ENCODE data around the gene PPP6C. TPM values are rescaled to one million over a fixed set of nuclear protein-coding genes. Genes with fewer than 3 reads are reported as not detected.

The PPP6C gene
- total and polyA plus RNA-seq, 2 donors (not counting 1 experiment from before 2014, with no cell fraction given): 12.1 to 38.6 TPM

- TF ChIP-seq CTCF (IDR thresholded peaks at IDR 0.05) (no peak), EZH2 (IDR thresholded peaks at IDR 0.05; ENCODE audit: borderline replicate concordance, insufficient read depth, low read depth, low read length, poor library complexity, severe bottlenecking) (no peak)
- intact Hi-C loops (cut with micrococcal nuclease): loop anchor here (10.0 kb wide), 1 partner anchor 65 kb away; no protein-coding TSS in a partner anchor
- Mint-ChIP-seq H3K27me3 (no peaks in the 10 kb centered on the region), H3K9me3 (ENCODE audit: insufficient read depth) (no peaks in the 10 kb centered on the region), H3K27ac (no peak overlapping the region), H3K4me1 (no peaks in the 10 kb centered on the region), H3K4me3 (no peak overlapping the region)
- ATAC-seq (ENCODE audit: low read depth): no peak
- Histone ChIP-seq H3K36me3 (replicated peaks in 1 of 2; ENCODE audit: control extremely low read depth in 1 of 2, control insufficient read depth in 1 of 2, extremely low read depth in 1 of 2, insufficient read depth in 2 of 2, low read length in 1 of 2) (peaks cover 0 to 8% of the 10 kb centered on the region in 2 experiments), H3K9ac (ENCODE audit: low read length) (no peak overlapping the region), H3K9me3 (ENCODE audit: control extremely low read depth in 1 of 3, control insufficient read depth in 2 of 3, insufficient read depth in 1 of 3, low read length in 2 of 3) (peaks cover 0 to 5% (median 0%) of the 10 kb centered on the region in 3 donors), H3K27me3 (replicated peaks in 1 of 4; ENCODE audit: control extremely low read depth in 1 of 4, control insufficient read depth in 3 of 4, insufficient read depth in 4 of 4, low read length in 3 of 4) (no peaks in the 10 kb centered on the region), H4K20me1 (ENCODE audit: control insufficient read depth, insufficient read depth, low read length, poor library complexity, severe bottlenecking) (peaks cover 7% of the 10 kb centered on the region), H3K4me1 (ENCODE audit: control insufficient read depth in 2 of 2, insufficient read depth in 2 of 2, low read length in 2 of 2) (no peaks in the 10 kb centered on the region), H2AFZ (ENCODE audit: insufficient read depth, low read depth, low read length, poor library complexity, severe bottlenecking) (no peak overlapping the region), H3K4me3 (ENCODE audit: control extremely low read depth in 1 of 5, extremely low read depth in 1 of 5, insufficient read depth in 1 of 5, low read depth in 2 of 5, low read length in 4 of 5) (no peak overlapping the region), H3K79me2 (ENCODE audit: control insufficient read depth, insufficient read depth, low read length) (peaks cover 25% of the 10 kb centered on the region), H3K27ac (ENCODE audit: low read length in 2 of 2) (no peak overlapping the region), H3K4me2 (replicated peaks; ENCODE audit: low read depth, low read length, poor library complexity, severe bottlenecking) (no peak overlapping the region)
- POLR2A ChIA-PET: no interaction called here
- no peak for DNase-seq
- CTCF ChIA-PET: no interaction called here
- no CpG with 5 or more reads among the region's 3 CpGs for WGBS (ENCODE audit: insufficient coverage)
Measured at GRCh38 chr9:125099816-125100215, 89.8 kb downstream of the PPP6C start.

Other genes starting within 250 kb of the PPP6C start
- gene GOLGA1, start 248.7 kb downstream of the PPP6C start, total RNA-seq: 24.6 and 26.2 TPM in 2 replicates
- gene GOLGA1, start 248.7 kb downstream of the PPP6C start, polyA plus RNA-seq: 13.4 and 18.3 TPM in 2 replicates
- gene SCAI, start 46.3 kb downstream of the PPP6C start, total RNA-seq: 19.8 and 21.4 TPM in 2 replicates
- 3.8 and 4.8 TPM in 2 replicates for gene SCAI, start 46.3 kb downstream of the PPP6C start, polyA plus RNA-seq
- 9.0 and 11.6 TPM in 2 replicates for gene RABEPK, start 10.7 kb upstream of the PPP6C start, total RNA-seq
- gene RABEPK, start 10.7 kb upstream of the PPP6C start, polyA plus RNA-seq: 8.8 and 12.2 TPM in 2 replicates
- gene HSPA5, start 51.5 kb upstream of the PPP6C start, total RNA-seq: 40.1 and 42.6 TPM in 2 replicates
- 94.5 and 141 TPM in 2 replicates for gene HSPA5, start 51.5 kb upstream of the PPP6C start, polyA plus RNA-seq
- gene GAPVD1, start 72.0 kb upstream of the PPP6C start, total RNA-seq: 61.2 and 65.3 TPM in 2 replicates
- gene GAPVD1, start 72.0 kb upstream of the PPP6C start, polyA plus RNA-seq: 11.8 and 14.7 TPM in 2 replicates